Heart right ventricle (tissue), 16 donors: ENCODE data around the gene ARHGEF39. TPM values are rescaled to one million over a fixed set of nuclear protein-coding genes. Genes with fewer than 3 reads are reported as not detected.

Source experiments
- ATAC-seq, 8 donors: fragments of 200-7000 bp; cut with Tn5 transposase; one replicate each; pipeline ENCODE4 v1.9.1; 2020; ENCODE audit warnings: mild to moderate bottlenecking in 8 of 8, moderate library complexity in 8 of 8, moderate number of reproducible peaks in 1 of 8
- DNase-seq, 2 donors: peaks; one replicate each; pipeline ENCODE4 v3.0.0-alpha.2; 2020
- H3K27ac ChIP-seq, 10 donors: fragments of 200-600 bp; sonication (generic) in 2 of 10; one replicate each; pipeline versions ENCODE4 v1.5.0 to v1.8.0; 2020 to 2022; ENCODE audit warnings: mild to moderate bottlenecking in 3 of 10
- H3K27me3 ChIP-seq, 7 donors: fragments of 200-600 bp; one replicate each; pipeline ENCODE4 v1.8.0; 2021 to 2022; ENCODE audit warnings: mild to moderate bottlenecking in 2 of 7
- H3K36me3 ChIP-seq, 9 donors: fragments of 200-600 bp; sonication (generic) in 1 of 9; one replicate each; pipeline versions ENCODE4 v1.5.0 to v1.8.0; 2020 to 2022; ENCODE audit warnings: mild to moderate bottlenecking in 2 of 9
- H3K4me1 ChIP-seq, 9 donors: fragments of 200-600 bp; sonication (generic) in 1 of 9; one replicate each; pipeline versions ENCODE4 v1.5.0 to v1.8.0; 2020 to 2022; ENCODE audit warnings: mild to moderate bottlenecking in 4 of 9
- H3K4me3 ChIP-seq, 10 donors: fragments of 200-600 bp; sonication (generic) in 2 of 10; one replicate each; pipeline versions ENCODE4 v1.5.0 to v1.8.0; 2020 to 2022; ENCODE audit warnings: mild to moderate bottlenecking in 7 of 10, moderate library complexity in 2 of 10
- H3K9me3 ChIP-seq, 11 donors: fragments of 200-600 bp in 10 of 11; sonication (generic) in 2 of 11; one replicate each; pipeline versions ENCODE4 v1.5.0 to v1.8.0; 2013 to 2022; ENCODE audit warnings: mild to moderate bottlenecking in 2 of 11, control low read depth in 1 of 11, moderate library complexity in 1 of 11
- whole genome bisulfite sequencing, 2 donors: extraction: QIAGEN DNeasy Blood & Tissue Kit; methylation state at CpG; one replicate each; pipeline ENCODE4 v1.1.7; 2013; ENCODE audit warnings: inconsistent platforms in 1 of 2; 5-methylcytosine and 5-hydroxymethylcytosine counted together
- intact Hi-C, 10 donors: fragments of 100-400 bp; cut with DNase I; formaldehyde crosslinking; loops; one replicate each; pipeline versions ENCODE4 v1.11.1 to v1.14.2; 2022
- polyA plus RNA-seq, 2 donors: library from polyadenylated mRNA; stranded (reverse); fragments of 200-250 nt; gene quantifications; one replicate each; pipeline ENCODE4 v1.2.3, GENCODE V29; 2013
- total RNA-seq, 10 donors: library from RNA; stranded (reverse); fragmentation: NEBNext Ultra II Directional in 3 of 10; extraction: Animal tissue kit (Norgen Biotek cat#: 25700) in 3 of 10; gene quantifications; one replicate each; pipeline versions ENCODE4 v1.2.1 to v1.2.4, GENCODE V29; 2021 to 2023
- TF ChIP-seq, protein P1 (sequence below), 9 donors: fragments of 200-600 bp; sonication (generic) in 2 of 9; IDR thresholded peaks; one replicate each; pipeline versions ENCODE4 v1.5.0 to v1.8.0; 2021 to 2022; ENCODE audit warnings: antibody characterized with exemption in 9 of 9, mild to moderate bottlenecking in 5 of 9, moderate library complexity in 1 of 9
- donor health status: Arrhythmogenic right ventricular cardiomyopathy.
- donor health status: ischemic (EF 13 %, LVEDD 7.1; RV severe dilation, severe dysfunction).
- donor health status: healthy with polysubstance abuse.
- donor health status: DM: no; HTN: yes; CAD: no.
- donor health status: DM: no; HTN: no; CAD: no.
- donor health status: ischemic (EF 25% LVEDD 6.9; RV normal size, moderate dysfunction).
- donor health status: ischemic (EF 25% LVEDD 5.7; RV mildly dilated, moderate dysfunction).
- donor health status: healthy.
- donor health status: DM: yes; HTN: yes; CAD: no.
- donor health status: Ischemic cardiomyopathy.
- donor health status: ischemic (EF 35%, LVEDD 5.7; RV mildly dilated, moderate dysfunction).
- donor health status: nonischemic (EF 11% LVEDD 7.7; RV severe dilation, severe dysfunction).
- donor health status: DM: yes; HTN: yes; CAD: no.
- donor health status: PGD.
- donor health status: ischemic (EF 29% LVEDD 5.4; RV normal size, mild dysfunction).
- donor health status: nonischemic (EF 23%, LVEDD 6.1; RV moderate dilation, normal function).

The ARHGEF39 gene
- total and polyA plus RNA-seq, 12 donors = 0.09 to 1.3 (median 0.33) TPM; not detected in 2

GRCh38 chr9:35667939-35668338, 2.9 kb upstream of the ARHGEF39 start:
- no peak for ATAC-seq
- intact Hi-C loops = loop anchor here in 2 of 10 donors (10.0 kb wide), 1 partner anchor 57 kb away; no protein-coding TSS in a partner anchor
- Histone ChIP-seq H3K27me3 (no peaks in the 10 kb centered on the region), H3K4me1 (peaks cover 0 to 21% (median 15%) of the 10 kb centered on the region in 9 donors), H3K9me3 (no peaks in the 10 kb centered on the region), H3K36me3 (no peaks in the 10 kb centered on the region), H3K27ac (no peak overlapping the region), H3K4me3 (no peak overlapping the region)
- DNase-seq = no peak
- TF ChIP-seq, protein P1, sequence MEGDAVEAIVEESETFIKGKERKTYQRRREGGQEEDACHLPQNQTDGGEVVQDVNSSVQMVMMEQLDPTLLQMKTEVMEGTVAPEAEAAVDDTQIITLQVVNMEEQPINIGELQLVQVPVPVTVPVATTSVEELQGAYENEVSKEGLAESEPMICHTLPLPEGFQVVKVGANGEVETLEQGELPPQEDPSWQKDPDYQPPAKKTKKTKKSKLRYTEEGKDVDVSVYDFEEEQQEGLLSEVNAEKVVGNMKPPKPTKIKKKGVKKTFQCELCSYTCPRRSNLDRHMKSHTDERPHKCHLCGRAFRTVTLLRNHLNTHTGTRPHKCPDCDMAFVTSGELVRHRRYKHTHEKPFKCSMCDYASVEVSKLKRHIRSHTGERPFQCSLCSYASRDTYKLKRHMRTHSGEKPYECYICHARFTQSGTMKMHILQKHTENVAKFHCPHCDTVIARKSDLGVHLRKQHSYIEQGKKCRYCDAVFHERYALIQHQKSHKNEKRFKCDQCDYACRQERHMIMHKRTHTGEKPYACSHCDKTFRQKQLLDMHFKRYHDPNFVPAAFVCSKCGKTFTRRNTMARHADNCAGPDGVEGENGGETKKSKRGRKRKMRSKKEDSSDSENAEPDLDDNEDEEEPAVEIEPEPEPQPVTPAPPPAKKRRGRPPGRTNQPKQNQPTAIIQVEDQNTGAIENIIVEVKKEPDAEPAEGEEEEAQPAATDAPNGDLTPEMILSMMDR (IDR thresholded peaks at IDR 0.05) = no peak
- WGBS, 2 donors = 96 to 99% methylated on average over 3 of the region's 3 CpGs

DNA sequence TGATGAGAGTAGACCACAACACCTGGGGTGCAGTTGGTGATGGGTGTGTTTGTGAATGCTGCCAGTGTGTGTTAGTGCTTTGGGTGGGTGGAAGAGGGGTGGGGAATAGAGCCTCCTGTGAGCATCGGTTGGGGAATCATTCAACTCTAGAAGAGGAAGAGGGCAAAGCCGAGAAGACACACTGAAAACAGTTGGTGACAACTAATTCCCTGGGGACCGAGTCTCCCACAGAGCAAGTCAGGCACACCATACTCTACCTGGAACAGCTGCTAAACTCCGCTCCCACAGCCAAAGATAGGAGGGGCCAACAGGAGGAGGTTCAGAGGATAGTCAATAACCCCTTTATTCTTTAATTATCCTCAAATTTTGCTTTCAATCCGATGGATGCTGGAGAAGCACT, 1.6 kb upstream of the ARHGEF39 start:
- Histone ChIP-seq H3K4me3 (no peak overlapping the region), H3K36me3 (peaks cover 0 to 11% (median 0%) of the 10 kb centered on the region in 9 donors), H3K27ac (no peak overlapping the region), H3K9me3 (no peaks in the 10 kb centered on the region), H3K27me3 (no peaks in the 10 kb centered on the region), H3K4me1 (peaks cover 0 to 33% (median 18%) of the 10 kb centered on the region in 9 donors)
- 92% methylated on average over 5 of the region's 5 CpGs for WGBS, 2 donors
- TF ChIP-seq, protein P1 (IDR thresholded peaks at IDR 0.05) = no peak
- no peak for DNase-seq
- no peak for ATAC-seq
- intact Hi-C loops = loop anchor here in 2 of 10 donors (10.0 kb wide), 1 partner anchor 58 kb away; no protein-coding TSS in a partner anchor

DNA sequence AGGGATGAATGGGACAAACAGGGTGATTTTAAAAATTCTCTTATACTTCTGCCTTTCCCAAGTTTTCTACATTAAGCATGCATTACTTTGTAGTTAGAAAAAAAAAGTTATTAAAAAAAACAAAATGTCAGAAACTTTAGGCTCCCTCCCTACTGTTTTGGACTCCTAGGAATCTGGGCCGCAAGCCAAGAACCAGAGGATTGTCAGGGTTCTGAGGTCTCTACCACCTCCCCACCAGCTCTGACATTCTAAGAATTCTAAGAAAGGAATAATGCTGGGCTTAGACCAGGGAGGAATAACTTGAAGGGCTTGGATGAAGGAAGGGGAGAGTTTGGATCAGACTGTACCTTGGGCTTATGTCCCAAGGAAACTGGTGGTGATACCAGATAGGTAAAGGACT, 1.1 kb upstream of the ARHGEF39 start:
- peaks cover 0 to 16% (median 0%) of the 10 kb centered on the region in 9 donors for H3K36me3 ChIP-seq
- H3K4me1 ChIP-seq = peaks cover 0 to 38% (median 22%) of the 10 kb centered on the region in 9 donors
- ATAC-seq = no peak
- DNase-seq = no peak
- intact Hi-C loops = loop anchor here in 2 of 10 donors (10.0 kb wide), 1 partner anchor 59 kb away; no protein-coding TSS in a partner anchor
- 70 to 71% methylated on average over 1 of the region's 1 CpG for WGBS, 2 donors
- H3K27ac ChIP-seq = no peak overlapping the region
- H3K9me3 ChIP-seq = no peaks in the 10 kb centered on the region
- H3K27me3 ChIP-seq = no peaks in the 10 kb centered on the region
- no peak overlapping the region for H3K4me3 ChIP-seq
- TF ChIP-seq, protein P1 (IDR thresholded peaks at IDR 0.05) = no peak

DNA sequence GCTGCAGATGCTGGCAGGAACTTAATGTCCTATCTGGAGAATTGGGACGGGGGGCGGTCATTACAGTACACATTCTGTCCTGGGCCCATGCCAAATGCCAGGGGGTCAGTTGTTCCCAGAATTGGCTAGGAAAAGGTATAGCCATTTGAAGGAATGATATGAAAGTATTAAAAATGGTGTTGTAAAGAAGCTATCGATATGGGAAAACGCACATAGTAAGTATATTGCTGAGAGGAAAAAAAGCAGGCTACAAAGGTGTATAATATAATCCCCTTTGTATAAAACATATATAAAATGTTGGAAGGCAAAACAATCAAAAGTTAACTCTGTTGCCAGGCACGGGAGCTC, 450 bp upstream of the ARHGEF39 start:
- ATAC-seq (no peak), DNase-seq (no peak)
- TF ChIP-seq, protein P1 (IDR thresholded peaks at IDR 0.05) = no peak
- Histone ChIP-seq H3K36me3 (peaks cover 0 to 22% (median 5%) of the 10 kb centered on the region in 9 donors), H3K4me1 (peaks cover 0 to 43% (median 28%) of the 10 kb centered on the region in 9 donors), H3K27ac (peak overlapping the region in 8 of 10 donors; percentile 31 to 78 (median 61)), H3K27me3 (no peaks in the 10 kb centered on the region), H3K4me3 (peak overlapping the region in 9 of 10 donors; percentile 36 to 67 (median 58)), H3K9me3 (no peaks in the 10 kb centered on the region)
- intact Hi-C loops = loop anchor here in 3 of 10 donors (2.0 to 10.0 kb wide), 2 partner anchors 21 to 59 kb away; no protein-coding TSS in a partner anchor
- 32 to 34% methylated on average over 5 of the region's 5 CpGs for WGBS, 2 donors
